Fibroblast of peridontal ligament (primary cell): Measurements from ENCODE around the gene ACOXL.

Experiments used
- DNase-seq: peaks from one replicate; pipeline ENCODE4 v3.0.0-alpha.2; 2010; ENCODE audit errors: extremely low read depth

The ACOXL gene

DNA sequence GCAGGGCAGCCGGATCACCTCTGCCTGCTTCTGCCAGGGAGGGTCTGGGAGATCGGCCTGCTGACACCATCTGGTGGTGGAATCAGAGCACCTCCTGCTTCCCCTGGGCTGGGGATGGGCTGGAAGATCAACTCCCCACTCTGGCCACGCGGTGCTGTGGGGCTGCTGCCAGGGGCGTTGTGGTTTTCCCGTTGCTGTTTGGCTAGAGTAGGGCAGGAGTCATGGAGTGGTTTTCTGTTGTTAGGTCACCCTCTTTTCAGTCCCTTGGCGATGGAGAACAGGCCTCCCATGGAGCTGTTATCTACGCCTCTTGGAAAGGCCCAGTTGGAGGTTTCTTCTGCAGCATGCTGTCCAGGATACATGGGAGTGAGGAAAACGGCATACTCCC lies 403.5 kb downstream of the ACOXL start:
- peak; percentile 18 for DNase-seq

DNA sequence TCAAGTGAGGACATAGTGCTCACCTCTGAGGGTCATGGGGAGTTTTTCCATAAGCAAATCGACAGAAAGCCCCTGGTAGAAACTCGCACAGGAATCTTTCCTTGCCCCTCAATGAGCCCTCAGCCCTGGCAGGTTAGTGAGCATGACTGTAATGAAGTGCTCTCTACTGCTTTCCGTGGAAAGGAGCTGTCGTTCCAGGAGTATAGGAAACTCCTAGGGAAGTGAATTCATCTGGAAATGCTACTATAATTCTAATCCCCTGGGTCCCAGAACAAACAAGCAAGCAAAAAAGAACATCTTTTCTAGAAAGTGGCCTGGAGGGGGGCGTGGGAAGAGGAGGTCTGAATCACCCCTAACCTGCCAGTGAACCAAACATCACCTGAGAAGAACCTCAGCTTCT lies 406.5 kb downstream of the ACOXL start:
- DNase-seq, result no peak

DNA sequence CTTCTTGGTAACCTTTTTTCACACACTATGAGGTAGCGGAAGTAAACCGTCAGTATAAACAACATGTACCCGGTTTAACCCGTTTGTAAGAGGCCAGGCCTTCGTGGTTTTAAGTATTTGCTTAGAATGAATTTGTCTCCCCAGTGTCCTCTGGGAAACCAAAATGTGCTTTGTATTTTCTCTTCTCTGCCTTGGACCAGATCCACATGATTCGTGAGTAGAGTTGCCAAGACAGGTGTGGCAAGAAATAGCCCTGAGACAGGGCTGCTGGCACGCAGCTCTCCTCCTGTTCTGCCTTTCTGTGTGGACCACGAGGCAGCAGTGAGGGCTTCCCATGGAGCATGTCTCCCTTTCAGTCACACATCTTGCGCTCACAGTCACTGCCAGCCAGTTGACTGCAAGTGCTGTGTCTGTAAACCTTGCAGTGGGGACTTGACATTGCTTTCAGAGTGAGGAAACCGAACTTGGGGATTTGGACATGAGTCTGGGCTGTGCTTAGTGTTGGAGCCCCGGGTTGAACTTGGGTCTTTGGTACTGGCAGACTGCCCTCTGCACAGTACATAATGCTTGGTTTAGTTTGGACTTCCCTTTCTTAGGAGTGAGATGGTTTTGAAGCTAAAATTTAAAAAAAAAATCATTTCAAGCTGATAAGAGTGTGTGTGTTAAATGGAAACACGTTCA lies 407.4 kb downstream of the ACOXL start:
- no peak for DNase-seq

DNA sequence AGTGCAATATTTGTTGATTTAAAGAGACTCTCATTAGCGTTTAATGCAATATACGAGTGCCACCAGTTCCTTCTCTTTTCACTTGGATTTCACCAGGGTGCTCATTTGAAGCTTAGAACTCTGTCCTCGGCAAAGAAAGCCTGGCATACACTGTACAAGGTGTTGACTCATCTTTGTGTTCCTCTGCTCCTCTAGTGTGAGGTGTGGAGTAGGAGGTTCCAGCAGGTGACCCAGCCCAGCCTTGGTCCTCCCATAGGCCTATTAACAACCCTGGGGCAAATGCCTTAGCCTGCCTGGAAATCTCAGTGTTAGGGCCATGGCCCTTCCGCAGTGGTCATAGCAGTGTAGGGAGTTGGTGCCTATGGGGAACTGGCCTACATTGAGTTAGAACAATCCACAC lies 408.4 kb downstream of the ACOXL start:
- no peak for DNase-seq

DNA sequence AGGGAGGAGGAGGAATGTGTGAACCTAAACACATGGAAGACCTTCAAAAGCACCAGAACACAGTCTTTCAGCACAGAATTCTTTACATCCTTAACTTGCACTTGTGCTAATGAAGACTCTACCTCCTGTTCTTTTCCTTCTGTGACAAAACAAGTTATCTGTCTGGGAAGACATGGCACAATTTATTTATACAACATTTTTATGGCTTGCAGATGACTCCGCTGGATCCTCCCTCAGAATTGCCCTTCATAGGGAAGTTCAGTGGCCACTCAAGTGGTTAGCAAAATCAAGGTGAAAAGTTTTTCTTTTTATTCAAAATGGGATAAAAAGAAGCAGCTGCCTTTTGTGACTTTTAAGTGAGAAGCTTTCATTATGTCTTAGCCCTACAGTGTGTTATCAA lies 409.7 kb downstream of the ACOXL start:
- no peak for DNase-seq

DNA sequence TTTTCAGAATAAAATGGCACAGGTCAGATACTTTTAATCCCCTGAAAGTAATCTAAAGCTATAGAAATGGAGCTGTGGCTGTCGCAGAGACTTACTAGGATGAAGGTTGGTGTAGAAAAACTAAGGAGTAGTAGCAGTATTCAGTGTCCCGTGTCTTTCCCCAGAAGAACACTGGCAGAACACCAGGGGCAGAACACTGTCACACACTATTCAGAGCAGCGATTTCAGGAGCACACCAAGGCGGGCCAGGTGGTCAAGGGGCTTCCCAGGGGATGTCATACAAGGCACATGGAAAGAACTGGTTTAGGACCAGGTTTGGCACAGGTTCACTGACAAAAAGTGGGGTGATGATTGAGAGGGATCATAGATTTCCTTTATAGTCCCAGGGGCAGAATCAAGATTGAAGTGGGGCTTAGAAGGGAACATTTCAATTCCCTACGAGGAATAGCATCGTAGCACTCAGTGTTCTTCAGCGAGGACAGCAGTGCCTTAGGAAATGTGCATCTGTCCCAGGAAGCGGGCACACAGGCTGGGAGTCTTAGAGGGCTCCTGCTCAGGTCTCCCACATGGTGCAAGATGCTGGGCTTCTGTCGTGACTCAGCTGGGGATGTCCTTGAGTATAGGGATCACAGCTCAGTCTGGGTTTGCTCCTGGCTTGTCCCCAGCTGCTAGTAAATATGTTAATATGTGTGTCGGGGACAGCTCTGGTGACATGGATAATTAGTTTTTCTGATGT lies 410.9 kb downstream of the ACOXL start:
- no peak for DNase-seq

DNA sequence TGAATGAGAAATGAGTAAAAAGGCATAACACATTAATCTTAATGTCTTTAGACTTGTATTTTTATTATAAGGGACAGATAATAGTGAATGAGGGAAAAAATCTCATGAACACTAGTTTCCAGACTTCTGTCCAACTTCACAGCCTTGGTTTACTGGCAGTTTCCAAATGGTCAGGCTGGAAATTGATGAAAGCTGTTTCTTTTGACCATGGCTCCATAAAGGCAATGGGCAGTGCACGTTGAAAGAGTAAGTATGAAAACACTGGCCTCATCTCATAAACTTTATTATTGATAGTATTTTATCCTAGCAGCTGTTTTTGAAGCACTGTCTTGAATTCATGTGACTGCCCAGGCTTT lies 411.4 kb downstream of the ACOXL start:
- no peak for DNase-seq

DNA sequence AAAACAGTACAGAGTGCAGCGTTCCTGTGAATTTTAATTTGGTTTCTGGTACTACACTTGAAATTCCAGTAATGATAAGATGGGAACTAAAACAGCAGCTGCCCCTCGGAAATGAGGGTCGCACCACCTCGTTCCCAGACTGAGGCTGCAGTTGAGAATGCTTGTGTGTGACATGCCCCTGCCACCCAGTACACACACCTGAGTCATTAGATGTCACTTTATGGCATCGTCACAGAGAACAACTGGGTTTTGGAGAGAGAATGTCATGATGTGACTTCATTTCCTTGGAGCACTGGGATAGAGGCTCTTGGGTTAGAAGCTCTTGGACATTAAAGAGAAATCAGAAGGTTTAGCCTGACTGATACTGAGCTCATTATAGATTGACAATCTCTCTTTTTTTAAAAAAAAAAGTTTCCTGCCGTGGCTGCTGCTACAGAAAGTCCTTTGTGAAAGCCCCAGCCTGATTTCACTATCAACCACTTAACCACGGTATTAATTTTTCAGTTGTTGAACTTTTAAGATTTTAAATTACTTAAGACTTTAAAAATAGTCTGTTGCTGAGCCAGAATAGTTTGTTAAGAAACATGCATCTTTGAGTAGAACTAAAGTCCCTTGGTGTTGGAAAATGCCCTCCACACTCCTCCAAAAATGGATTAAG lies 412.9 kb downstream of the ACOXL start:
- no peak for DNase-seq

DNA sequence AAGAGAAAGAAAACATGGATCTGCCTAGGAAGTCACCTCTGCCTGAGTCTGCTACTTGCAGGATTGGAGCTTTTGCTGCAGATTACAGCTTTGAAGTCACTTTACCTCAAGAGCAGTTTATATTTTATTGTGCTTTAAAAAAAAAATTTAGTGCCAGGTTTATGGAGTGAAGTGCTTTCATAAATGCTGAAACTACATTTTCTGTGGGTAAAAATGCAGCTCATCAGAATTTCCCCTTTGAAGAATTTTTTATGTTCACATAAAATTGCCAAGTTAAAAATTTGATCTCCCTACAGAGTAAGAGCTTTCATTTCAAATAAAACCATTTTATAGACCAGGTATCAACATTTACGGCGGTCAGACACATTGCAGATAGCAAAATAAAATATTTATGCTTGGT lies 413.6 kb downstream of the ACOXL start:
- DNase-seq, result no peak

DNA sequence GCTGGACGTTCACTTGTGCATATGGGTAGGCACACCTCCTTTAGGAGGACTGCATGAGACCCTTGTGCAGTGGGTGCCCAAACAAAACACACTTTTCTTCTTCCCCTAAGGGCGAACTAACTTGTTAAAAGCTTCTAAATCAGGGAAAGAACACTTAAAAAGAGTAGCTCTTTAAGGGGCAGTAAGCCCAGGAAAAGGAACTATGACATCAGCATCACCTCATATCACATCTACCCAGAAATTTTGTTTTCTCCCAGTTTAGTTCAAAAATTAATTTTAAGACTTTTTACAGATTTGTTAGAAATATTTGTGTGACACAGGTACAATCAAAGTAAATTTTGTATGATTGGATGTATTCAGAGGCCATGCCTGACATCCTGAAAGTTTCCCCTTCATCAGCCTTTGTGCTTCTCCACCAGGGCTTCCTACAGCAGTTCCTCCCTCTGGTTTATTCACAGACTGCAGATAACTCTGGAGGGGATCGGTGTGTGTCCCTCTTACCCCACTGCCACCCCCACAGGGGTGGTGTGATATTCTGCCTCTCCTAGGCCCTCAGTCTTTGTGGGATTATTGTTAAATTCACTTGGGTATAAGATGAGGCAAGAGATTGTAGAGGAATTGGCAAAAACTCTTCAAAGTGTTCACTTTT lies 416.0 kb downstream of the ACOXL start:
- no peak for DNase-seq

DNA sequence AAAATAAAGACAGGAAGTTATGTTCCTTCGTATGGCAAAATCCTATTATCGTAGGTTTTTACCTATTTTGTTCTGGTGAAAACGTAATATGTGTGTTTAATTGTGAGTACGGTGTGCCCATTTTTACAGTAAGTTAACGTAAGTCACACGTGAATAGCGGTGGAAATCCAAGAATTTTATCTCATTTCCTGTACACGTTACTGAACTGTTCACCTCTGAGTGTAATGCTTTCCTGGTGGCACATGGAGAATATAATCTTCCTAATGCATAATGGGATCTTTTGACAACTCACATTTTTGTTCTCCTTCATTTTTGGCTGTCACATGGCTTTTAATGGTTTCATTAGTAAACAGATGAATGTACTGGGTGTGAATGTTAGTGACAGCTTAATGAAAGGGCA lies 416.6 kb downstream of the ACOXL start:
- no peak for DNase-seq

DNA sequence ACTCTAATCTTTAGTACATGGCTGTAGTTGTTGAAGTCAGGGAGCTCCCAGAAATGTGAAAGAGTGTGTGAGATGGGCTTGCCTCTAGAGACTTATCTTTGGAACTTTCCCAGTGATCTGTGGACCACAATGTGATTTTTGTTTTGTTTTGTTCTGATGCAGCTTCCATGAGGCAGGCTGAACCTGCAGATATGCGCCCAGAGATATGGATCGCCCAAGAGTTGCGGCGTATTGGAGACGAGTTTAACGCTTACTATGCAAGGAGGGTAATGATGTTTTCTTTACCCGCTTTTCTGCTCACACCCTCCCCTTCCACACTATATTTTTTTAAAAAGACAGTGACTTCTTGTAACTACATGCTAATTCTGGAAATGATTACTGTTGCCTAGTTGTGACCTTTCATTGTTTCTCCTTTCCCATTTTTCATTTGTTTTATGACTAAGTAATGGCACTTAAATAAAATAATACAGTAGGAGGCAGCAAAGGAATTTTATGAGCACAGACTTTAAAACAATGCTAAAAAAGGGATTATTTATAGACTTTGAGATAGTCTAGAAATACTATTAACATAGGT lies 417.6 kb downstream of the ACOXL start:
- peak; percentile 25 for DNase-seq

DNA sequence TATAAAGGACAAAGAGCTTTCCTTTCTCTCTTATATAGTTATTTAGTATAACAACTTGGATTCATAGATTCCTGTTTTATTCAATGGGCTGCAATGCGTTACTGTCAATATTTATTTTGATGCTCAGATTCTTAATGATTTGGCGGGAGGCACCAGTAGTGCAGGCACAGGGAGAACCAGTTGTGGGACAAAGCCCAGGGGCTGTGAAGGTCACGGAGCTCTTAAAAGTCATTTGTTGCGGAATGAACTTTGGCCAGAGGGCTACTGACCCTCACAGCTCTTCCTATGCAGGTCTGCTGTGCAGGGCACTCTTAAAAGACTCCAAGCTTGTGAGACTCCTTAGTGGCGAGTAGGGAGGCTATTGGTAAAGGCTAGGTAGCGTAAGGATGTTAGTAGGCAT lies 422.4 kb downstream of the ACOXL start:
- no peak for DNase-seq

DNA sequence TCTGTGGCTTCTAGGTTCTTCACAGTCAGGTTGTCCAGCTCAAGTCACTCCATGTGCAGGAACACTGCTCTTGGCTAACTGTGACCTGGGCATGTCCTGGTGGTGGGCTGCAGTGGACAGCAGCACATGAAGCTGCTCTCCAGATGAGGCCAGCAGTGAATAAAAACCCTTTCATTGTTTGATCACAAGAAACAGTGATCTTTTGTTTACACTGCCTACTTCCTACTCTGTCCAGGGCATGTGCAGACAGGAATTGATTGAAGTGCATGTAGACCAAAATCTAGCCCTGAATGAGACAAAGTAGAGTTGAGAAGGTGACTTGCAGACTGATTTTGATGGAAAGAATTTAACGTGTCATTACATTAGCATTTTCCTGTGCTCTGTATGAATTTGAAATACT lies 423.2 kb downstream of the ACOXL start:
- DNase-seq, result no peak

DNA sequence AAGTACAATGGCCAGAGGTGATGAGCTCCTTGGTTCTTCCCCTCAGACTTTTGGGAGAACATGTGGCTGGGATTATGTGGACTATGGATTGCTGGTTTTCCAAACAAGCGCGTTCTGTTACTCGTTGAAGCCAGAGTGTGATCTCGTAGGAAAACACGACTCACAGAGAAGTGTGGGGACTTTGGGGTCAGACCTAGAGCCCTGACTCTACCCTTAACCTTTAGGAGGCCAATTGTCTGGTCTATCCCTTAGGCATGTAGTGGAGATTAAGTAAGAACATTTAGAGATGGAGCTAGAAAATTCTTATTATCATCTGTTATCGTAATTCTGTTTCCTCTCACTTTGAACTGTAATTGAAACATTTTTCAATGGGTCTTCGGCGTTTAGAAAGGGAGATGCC lies 424.2 kb downstream of the ACOXL start:
- DNase-seq, result no peak

DNA sequence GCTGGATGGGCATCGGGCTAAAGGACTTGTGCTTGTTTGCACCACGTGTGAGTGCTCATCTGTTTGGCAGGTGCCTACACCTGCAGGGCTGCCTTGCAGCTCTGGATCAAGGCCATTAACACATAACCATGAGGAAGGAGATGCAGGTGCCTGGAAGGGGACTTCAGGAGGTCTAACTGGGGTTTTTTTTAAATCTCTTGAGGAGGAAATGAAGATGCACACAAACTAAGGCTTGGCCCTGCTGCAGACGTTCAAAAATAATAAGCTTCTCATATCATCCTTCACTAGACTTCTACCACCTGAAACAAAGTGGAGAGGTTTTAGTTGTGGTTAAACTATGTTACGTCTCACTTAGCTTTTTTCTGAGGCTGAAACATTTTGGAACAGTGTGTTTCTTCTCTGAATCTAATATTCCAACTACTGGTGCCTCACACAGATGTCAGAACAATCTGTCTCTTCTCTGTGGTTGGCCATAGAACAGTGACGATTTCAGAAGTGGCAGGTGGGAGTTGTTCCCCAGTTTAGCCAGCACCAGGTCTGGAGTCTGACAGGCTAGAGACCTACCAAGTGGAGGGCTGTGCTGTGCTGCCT lies 424.8 kb downstream of the ACOXL start:
- DNase-seq, result no peak

DNA sequence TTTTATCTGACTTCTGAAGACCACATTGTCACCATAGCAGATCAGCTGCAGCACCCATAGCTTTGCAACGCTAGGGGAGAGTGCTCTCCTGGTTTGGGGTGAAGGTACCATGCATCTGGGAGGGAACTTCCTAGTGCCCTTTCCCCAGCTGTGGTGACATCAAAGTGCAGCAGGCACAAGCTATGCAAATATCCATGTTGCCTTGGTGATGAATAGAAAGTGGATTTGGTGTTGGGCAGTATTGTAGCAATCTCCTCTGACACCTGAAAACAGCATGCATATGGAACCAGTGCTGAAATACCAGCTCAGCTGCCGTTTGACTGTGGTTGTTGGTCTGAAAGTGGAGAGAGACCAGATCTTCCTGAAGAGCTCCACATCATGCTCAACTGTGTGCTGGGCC lies 425.4 kb downstream of the ACOXL start:
- DNase-seq, result no peak

DNA sequence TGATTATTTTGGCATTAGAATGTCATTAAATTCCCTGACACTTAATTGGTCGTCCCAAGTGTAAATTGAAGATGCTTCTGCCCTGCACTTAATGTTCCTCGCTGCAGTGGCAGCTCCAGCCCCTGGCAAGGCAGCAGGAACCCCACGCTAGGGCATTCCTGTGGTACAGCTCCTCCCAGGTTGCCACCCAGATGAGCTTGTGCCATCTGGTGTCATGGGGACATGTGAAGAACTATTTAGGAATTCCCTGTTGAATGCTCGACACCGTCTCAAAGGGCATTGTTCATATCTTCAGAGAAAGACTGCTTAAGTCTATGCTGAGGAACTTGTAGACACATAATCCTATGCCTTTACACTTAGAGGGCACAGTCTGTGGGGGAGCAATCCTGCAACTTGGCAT lies 427.3 kb downstream of the ACOXL start:
- no peak for DNase-seq

DNA sequence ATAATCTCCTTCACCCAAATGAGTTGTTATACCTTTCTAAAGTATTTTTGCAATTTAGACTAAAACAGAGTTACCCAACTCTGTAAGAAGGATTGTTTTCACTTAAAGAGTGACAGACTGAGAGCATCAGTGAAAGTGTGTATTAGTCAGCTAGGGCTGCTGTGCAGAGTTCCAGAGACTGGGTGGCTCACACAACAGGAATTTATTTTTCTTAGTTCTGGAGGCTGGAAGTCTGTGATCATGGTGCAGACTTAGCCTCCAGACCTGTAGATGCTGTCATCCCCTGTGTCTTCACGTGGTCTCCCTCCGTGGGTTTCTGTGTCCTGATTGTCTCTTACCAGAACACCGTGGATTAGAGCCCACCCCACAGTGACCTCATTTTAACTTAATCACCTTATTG lies 428.4 kb downstream of the ACOXL start:
- DNase-seq, result peak; percentile 86

DNA sequence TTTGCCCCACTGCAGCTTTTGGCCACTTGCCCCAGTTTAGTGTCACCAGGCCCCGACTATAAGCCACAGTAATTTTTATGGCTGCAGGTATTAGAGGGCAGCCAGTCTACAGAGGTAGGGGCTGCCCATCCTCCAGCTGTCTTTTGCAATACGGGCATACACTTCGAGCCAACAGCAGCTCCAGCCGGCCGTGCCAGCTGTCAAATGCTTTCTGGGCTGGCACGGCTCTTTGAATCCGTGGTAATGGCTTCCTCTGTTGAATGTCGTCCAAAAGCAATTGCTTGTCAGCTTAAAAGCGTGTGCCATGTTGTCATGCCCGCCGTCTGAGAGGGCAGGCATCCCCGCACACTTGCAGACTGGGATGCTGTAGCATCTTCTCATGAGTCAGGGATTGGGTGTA lies 429.6 kb downstream of the ACOXL start:
- no peak for DNase-seq

DNA sequence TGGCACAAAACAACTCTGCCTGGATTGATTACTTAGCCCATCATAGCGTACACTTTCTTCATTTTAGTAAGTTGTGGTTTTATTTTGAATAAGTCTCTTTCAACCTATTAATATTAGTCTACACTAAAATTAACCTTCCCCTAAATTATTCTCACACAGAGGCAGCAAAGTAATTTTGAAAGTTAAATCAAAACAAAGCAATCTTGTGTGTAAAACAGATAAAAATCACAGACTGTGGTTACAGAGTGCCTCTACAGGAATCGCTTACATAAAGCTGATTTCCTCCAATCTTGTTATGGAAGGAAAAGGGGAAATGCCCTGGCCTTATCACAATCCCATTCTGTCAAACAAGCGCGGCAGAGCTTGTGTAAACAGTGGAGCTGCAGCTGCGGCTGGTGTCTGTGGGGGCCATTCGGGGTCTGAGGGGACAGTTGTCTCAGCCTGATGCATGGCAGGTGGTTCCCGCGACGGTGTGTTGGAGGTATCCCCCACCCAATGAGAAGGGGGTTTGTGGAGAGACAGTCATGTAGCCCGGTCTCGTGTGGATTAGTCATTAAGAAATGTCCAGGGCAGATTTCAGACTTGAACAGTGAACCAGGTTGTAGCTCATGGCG lies 430.5 kb downstream of the ACOXL start:
- no peak for DNase-seq

DNA sequence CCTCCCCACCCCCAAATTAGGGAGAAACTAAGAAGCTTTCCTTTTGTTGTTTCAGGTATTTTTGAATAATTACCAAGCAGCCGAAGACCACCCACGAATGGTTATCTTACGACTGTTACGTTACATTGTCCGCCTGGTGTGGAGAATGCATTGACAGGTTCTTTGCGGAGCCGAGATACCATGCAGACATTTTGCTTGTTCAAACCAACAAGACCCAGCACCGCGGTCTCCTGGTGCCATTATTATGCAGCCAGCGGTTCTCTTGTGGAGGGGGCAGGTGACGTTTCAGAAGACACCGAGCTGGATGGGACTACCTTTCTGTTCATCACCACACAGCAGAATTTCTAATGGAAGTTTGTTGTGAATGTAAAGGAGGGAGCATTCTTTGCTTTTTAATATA lies 431.7 kb downstream of the ACOXL start:
- no peak for DNase-seq
